Type B pancreatic cell (in vitro differentiated cells): ENCODE results near the gene QSOX1. TPM values are rescaled to one million over a fixed set of nuclear protein-coding genes. Genes with fewer than 3 reads are reported as not detected.

Source experiments
- DNase-seq: peaks from one replicate; pipeline ENCODE4 v3.0.0; 2021; ENCODE audit warnings: mixed read lengths; ENCODE audit not compliant: unreplicated experiment; ENCODE audit errors: extremely low spot score
- H3K27ac Mint-ChIP-seq: 2 replicates; pipeline ENCODE4 v1.8.0; 2021; ENCODE audit warnings: mild to moderate bottlenecking, mixed read lengths
- H3K27me3 Mint-ChIP-seq: 2 replicates; pipeline ENCODE4 v1.8.0; 2021; ENCODE audit warnings: mixed read lengths
- H3K36me3 Mint-ChIP-seq: 2 replicates; pipeline ENCODE4 v1.8.0; 2021; ENCODE audit warnings: mixed read lengths
- H3K4me1 Mint-ChIP-seq: one replicate; pipeline ENCODE4 v1.8.0; 2021; ENCODE audit warnings: mixed read lengths; ENCODE audit not compliant: unreplicated experiment
- H3K4me3 Mint-ChIP-seq: 2 replicates; pipeline ENCODE4 v1.8.0; 2021; ENCODE audit warnings: mild to moderate bottlenecking, mixed read lengths
- H3K9me3 Mint-ChIP-seq: 2 replicates; pipeline ENCODE4 v1.8.0; 2021; ENCODE audit warnings: mixed read lengths
- total RNA-seq: library from RNA; stranded (reverse); gene quantifications from 2 replicates; pipeline ENCODE4 v1.2.1, GENCODE V29; 2021; ENCODE audit warnings: low replicate concordance
- TF ChIP-seq, protein P1 (sequence below): fragments of 200-600 bp; sonication (generic); conservative IDR thresholded peaks from 2 replicates; pipeline ENCODE4 v1.5.0; 2021; ENCODE audit warnings: antibody characterized with exemption, mild to moderate bottlenecking

The QSOX1 gene
- total RNA-seq, 1 donor from 2014 or later, result 96.0 TPM

- DNase-seq, result no peak
- H3K27me3 Mint-ChIP-seq, result no peaks in the 10 kb centered on the region
- TF ChIP-seq, protein P1, sequence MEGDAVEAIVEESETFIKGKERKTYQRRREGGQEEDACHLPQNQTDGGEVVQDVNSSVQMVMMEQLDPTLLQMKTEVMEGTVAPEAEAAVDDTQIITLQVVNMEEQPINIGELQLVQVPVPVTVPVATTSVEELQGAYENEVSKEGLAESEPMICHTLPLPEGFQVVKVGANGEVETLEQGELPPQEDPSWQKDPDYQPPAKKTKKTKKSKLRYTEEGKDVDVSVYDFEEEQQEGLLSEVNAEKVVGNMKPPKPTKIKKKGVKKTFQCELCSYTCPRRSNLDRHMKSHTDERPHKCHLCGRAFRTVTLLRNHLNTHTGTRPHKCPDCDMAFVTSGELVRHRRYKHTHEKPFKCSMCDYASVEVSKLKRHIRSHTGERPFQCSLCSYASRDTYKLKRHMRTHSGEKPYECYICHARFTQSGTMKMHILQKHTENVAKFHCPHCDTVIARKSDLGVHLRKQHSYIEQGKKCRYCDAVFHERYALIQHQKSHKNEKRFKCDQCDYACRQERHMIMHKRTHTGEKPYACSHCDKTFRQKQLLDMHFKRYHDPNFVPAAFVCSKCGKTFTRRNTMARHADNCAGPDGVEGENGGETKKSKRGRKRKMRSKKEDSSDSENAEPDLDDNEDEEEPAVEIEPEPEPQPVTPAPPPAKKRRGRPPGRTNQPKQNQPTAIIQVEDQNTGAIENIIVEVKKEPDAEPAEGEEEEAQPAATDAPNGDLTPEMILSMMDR, result no peak
- H3K36me3 Mint-ChIP-seq, result peaks cover 17% of the 10 kb centered on the region
- H3K27ac Mint-ChIP-seq, result no peak overlapping the region
- no peaks in the 10 kb centered on the region for H3K9me3 Mint-ChIP-seq
- peaks cover 5% of the 10 kb centered on the region for H3K4me1 Mint-ChIP-seq
- no peak overlapping the region for H3K4me3 Mint-ChIP-seq
Observed at GRCh38 chr1:180193141-180194047, 38.7 kb downstream of the QSOX1 start.

GRCh38 chr1:180194048-180194425 lies 39.4 kb downstream of the QSOX1 start:
- peaks cover 17% of the 10 kb centered on the region for H3K36me3 Mint-ChIP-seq
- no peaks in the 10 kb centered on the region for H3K9me3 Mint-ChIP-seq
- H3K27ac Mint-ChIP-seq, result no peak overlapping the region
- DNase-seq, result no peak
- H3K27me3 Mint-ChIP-seq, result no peaks in the 10 kb centered on the region
- peaks cover 5% of the 10 kb centered on the region for H3K4me1 Mint-ChIP-seq
- H3K4me3 Mint-ChIP-seq, result no peak overlapping the region
- TF ChIP-seq, protein P1, result no peak

GRCh38 chr1:180194546-180195207 lies 40.0 kb downstream of the QSOX1 start:
- Mint-ChIP-seq H3K27ac (no peak overlapping the region), H3K9me3 (no peaks in the 10 kb centered on the region), H3K4me1 (peaks cover 5% of the 10 kb centered on the region), H3K4me3 (no peak overlapping the region), H3K27me3 (no peaks in the 10 kb centered on the region), H3K36me3 (peaks cover 17% of the 10 kb centered on the region)
- DNase-seq, result no peak
- TF ChIP-seq, protein P1, result no peak

DNA sequence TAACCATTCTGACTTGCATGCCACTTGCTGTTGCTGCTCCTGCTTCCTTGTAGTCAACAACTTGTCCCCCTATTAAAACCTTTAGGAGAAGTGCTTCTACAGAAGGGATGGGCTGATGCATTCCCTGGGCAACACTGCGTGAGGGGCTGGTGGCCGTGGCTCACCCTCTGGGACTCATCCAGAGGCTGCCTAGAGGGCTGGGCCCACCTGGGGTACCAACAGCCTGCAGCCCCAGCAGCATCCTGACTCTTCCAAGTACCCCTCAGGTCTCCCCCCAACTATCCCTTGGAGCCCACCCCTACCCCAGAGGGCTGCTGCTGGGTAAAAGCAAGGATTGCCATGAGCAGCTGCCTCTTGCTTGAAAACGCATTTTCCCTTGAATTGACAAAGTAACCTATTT lies 40.7 kb downstream of the QSOX1 start:
- TF ChIP-seq, protein P1, result no peak
- H3K27me3 Mint-ChIP-seq, result no peaks in the 10 kb centered on the region

GRCh38 chr1:180195916-180196315 lies 41.2 kb downstream of the QSOX1 start:
- TF ChIP-seq, protein P1, result no peak
- H3K4me3 Mint-ChIP-seq, result no peak overlapping the region
- H3K27me3 Mint-ChIP-seq, result no peaks in the 10 kb centered on the region
- peaks cover 17% of the 10 kb centered on the region for H3K36me3 Mint-ChIP-seq
- no peaks in the 10 kb centered on the region for H3K9me3 Mint-ChIP-seq
- no peak overlapping the region for H3K27ac Mint-ChIP-seq
- H3K4me1 Mint-ChIP-seq, result peaks cover 5% of the 10 kb centered on the region
- DNase-seq, result no peak

More for the DNA sequence above, 40.7 kb downstream of the QSOX1 start:
- Mint-ChIP-seq H3K27ac (no peak overlapping the region), H3K4me1 (peaks cover 5% of the 10 kb centered on the region), H3K36me3 (peaks cover 17% of the 10 kb centered on the region), H3K9me3 (no peaks in the 10 kb centered on the region), H3K4me3 (no peak overlapping the region)
- no peak for DNase-seq
